HG02970 (cell line): ENCODE measurements around the gene USF1.
"Not testable (repeated sequence)": the region's sequence is repeated elsewhere in the genome, so short reads cannot be mapped to it uniquely, and the experiment has no call there.

ENCODE experiments used
- ATAC-seq: cut with Tn5 transposase; IDR thresholded peaks from one replicate; pipeline ENCODE4 v1.9.1; 2021; ENCODE audit warnings: mild to moderate bottlenecking, moderate library complexity, moderate number of reproducible peaks; ENCODE audit not compliant: unreplicated experiment, low FRiP score

Gene USF1

DNA sequence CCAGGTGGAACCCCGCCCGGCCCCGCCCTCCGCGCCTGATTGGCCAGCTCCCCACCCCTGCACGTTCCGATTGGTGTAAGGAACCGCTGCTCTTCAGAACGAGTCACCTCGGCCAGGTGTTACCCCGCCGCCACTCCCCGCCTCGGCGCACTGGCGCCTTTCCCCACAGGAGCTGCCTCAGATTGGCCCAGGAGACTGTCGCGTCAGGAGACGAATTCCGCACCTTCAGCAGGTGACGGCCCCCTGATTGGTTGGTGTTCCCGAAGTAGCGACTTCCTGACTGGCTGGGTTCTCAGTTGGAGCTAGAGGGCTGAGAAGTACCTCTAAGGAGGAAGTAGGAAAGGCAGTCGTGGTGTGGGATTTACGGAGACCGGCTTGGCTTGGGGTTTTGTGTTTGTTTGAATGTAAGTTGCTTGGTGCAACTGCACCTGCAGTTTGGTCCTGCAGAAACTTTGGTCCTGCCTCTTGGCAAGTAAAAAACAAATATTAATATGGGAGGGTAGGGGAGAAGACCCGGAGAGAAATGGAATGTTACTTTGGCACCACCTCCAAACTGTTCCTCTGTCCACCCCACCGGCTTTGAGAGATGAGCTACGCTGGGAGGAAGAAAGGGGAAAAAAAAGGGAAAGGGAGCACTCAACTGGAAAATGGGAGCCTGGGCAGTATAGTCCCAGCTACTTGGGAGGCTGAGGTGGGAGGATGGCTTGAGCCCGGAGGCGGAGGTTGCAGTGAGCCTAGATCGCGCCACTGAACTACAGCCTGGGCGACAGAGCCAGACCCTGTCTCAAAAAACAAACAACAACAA is 24.4 kb downstream of the USF1 start:
- ATAC-seq = peak; percentile 67

DNA sequence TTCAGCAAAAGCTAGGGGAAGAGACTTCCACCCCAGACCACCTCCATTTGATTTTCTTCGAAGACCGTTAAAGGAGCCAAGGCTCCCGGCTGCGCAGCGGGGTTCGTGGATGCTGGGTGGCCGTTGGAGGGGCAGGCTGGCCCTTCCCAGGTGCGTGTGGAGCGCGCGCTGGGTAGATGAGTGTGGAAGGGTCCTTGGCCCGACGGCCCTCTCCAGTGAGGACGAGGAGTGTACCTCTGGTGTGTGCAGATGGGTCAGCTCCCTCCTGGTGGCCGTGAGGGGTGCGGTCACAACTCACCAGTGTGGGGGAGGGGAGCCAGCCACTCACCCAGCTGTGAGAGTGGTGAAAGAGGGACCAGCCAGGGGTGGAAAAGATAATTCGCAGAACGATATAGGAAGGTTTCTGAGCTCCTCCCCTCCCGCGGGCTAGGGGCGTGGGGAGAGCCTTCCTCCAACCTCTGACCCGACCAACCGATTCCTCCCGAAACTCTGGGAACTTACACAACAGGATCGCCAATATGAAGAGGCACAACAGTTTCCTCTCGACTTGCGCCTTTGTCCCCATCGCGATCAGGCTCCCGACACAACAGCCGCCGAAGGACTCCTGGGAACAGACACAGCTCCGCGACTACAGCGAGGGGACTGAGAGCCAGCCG is 25.1 kb downstream of the USF1 start, which contains the start of gene F11R:
Gene F11R, minus strand, starts transcription at position 644 of the 656 bp plus-strand sequence. Its CDS starts 79 bp downstream, at position 565.
- peak; percentile 35 for ATAC-seq

DNA sequence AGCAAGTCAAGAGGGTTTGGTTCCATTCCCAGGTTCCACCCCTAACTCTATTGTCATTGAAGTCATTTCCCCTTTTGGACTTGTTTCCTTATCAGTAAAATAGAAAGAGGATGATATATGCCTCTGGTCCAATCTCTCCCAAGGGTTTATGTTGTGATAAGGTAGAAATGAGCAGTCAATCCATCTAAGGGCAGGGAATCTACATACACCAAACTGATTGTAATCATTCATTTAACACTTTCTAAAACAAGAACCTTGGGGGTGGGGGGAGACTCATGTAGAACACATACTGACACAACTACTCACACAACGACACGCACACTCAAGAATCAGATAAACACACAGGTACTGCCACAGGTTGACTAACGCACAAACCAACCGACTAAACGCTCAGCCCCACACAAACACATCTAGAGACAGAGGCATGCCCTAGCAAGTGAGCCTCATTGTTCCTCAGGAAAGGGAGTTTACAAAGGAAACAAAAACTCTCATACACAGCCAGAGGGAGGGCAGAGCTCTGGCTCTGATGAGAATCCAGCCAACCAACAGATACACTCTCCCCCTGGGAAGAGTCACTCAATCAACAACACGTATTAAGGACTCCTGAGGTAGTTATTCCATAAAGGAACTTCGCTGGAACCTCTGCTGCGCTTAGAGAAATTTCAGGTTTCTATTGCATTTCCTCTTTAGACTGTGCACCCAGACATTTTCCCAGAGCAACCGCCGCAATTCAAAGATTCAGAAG is 25.9 kb downstream of the USF1 start:
- no peak for ATAC-seq

DNA sequence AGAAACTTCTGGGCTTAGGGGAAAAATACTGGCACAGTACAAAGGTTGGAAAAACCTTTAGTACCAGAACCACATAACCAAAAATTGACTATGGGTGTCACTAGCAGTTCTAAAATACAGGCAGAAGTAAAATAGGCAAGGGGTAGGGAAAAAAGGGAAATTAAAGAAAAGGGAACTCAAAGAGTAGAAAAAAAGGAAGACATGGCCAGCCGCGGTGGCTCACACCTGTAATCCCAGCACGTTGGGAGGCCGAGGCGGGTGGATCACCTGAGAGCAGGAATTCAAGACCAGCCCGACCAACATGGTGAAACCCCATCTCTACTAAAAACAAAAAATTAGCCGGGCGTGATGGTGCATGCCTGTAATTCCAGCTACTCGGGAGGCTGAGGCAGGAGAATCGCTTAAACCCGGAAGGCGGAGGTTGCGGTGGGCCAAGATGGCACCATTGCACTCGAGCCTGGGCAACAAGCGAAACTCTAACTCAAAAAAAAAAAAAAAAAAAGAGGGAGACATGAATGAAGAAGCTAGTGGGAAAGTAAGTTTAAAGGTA is 26.6 kb downstream of the USF1 start:
- not testable (repeated sequence) for ATAC-seq

DNA sequence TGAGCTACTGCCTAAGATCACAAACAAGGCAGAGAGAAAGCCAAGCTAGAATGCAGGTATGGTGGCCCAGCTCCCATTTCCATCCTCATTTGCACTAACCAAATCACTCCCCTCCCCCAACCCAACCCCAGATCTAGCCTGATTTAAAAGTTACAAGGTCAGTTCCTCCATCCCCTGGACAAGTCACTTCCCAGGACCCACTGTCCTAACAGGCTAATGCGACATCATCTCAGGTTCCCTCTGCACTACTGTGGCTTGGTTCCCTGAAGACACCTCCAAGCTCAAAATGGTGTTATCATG is 27.2 kb downstream of the USF1 start:
- no peak for ATAC-seq

DNA sequence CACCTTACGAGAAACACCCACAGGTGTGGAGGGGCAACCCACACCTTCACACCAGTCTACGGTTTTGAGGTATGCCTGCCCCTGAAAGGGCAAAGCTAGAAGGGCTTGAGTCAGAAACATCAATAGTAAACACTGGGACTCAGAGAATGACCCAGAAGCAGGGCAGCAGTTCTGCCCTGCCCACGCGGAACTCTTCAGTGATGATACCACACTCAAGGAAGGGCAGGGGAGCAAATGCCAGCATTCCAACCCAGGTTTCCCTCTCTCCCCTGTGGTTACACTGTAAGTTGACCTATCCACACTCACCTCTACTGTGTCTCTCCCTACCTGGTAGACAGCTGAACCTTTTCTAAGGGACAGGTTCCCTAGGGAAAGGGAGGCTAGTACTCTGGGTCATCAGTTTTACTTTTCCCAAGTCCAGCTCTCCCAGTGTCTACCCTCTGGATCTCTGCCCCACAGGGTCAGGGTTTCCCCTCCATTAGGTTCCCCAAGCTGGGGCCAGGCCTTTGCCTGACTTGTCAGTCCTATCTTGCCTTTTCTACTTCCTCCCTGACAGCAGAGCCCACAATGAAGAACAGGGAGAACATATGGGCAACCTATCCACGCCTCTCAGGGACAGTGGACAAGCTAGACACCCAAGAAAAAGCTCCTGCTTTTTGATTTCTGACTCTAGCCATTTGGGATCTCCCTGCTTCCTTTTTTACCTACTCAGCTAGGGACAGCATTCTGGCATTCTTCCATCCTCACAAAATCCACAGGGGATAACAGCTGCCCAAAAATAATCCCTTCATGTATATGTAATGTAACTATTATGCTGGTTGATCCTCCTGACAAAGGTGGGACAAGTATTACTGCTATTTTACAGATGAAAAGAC is 27.8 kb downstream of the USF1 start:
- ATAC-seq = no peak

DNA sequence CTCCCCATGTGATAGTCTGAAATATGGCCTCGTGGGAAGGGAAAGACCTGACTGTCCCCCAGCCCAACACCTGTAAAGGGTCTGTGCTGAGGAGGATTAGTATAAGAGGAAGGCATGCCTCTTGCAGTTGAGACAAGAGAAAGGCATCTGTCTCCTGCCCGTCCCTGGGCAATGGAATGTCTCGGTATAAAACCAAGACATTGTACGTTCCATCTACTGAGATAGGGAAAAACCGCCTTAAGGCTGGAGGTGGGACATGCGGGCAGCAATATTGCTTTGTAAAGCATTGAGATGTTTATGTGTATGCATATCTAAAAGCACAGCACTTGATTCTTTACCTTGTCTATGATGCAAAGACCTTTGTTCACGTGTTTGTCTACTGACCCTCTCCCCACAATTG is 28.6 kb downstream of the USF1 start:
- ATAC-seq = not testable (repeated sequence)

DNA sequence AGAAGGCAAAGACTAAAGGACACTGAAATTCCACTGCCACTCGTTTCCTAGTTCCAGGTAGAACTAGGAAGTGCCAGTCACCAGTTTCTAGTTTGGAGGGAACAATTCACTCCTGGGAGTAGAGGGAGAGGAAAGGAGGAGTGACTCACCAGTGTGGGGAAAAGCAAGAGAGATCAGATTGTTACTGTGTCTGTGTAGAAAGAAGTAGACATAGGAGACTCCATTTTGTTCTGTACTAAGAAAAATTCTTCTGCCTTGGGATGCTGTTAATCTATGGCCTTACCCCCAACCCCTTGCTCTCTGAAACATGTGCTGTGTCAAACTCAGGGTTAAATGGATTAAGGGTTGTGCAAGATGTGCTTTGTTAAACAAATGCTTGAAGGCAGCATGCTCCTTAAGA is 29.1 kb downstream of the USF1 start:
- ATAC-seq = not testable (repeated sequence)

DNA sequence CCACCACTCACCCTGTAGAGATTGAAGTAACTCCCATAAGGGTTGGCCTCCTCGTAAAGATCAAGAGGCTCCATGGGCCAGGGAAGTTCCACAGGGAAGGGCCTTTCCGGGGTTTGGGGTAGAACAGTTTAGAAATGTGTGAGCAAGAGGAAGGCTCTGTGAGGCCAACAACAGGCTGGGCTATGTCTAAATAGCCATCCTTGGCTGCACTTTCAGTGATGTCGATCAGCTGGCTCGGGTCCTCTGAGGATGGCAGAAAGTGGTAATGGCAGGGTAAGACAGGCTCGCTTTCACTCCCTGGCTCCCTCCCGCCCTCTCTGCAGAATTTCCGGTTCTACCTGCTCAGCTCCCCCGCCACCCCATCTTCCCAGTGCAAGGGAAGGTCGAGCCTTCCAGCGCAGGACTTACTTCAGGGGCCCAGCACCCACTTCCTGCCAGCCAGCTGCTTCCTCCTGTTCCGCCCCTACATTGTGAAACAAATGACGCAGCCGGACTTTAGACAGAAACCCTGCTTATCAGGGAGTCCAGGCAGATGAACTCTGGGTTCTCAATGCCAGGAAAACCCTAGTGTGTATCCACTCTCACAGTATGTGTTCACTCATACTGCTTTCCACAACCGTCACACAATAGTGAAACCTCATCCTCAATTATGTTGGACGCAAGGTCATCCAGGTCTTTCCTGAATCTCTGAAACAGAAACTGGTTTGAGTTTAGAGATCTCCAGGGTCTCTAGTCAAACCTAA is 32.1 kb downstream of the USF1 start:
- peak; percentile 56 for ATAC-seq

DNA sequence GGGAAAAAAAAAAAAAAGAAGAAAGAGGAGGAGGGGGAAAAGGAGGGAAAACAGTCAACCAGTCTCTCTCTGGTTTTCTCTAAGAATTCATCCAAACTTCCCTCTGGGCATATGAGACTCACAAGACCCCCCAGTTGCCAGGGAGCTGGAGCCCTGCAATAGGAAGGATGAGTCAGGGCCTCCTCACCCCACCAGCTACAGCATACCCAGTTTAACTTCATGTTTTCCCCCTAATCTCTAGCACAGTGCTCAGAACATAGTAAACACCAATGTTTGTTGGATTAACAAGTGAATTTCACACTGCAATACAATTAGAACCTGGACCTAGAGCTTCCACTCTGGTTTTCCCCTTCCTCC is 32.7 kb downstream of the USF1 start:
- no peak for ATAC-seq

DNA sequence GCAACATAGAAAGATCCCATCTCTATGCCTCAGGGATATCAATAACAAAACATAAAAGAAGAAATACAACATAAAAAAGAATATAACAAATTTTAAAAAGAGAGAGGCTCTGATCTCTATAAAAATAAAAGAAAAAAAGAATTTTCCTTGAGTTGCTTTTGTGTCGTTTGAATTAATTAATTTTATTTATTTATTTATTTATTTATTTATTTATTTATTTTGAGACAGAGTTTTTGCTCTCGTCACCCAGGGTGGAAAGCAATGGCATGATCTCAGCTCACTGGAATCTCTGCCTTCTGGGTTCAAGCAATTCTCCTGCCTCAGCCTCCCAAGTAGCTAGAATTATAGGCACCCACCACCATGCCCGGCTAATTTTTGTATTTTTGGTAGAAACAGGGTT is 33.4 kb downstream of the USF1 start:
- no peak for ATAC-seq

DNA sequence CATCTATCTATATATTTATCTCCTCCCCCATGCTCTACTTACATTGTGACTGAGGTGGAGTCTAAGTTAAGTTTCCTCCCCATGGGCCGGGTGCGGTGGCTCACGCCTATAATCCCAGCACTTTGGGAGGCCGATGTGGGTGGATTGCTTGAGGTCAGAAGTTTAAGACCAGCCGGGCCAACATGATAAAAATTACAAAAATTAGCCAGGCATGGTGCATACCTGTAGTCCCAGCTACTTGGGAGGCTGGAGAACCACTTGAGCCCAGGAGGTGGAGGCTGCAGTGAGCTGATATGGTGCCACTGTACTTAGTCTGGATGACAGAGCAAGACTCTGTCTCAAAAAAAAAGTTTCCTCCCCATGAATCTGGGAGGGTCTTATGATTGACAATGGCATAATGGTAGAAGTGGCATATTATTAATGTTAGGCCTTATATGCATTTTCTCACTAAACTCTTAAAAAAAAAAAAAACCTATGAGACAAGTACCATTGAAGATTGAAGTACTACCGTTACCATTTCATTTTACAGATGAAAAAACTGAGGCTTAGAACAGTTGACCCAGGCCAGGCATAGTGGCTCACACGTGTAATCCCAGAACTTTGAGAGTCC is 36.1 kb downstream of the USF1 start:
- ATAC-seq = no peak

DNA sequence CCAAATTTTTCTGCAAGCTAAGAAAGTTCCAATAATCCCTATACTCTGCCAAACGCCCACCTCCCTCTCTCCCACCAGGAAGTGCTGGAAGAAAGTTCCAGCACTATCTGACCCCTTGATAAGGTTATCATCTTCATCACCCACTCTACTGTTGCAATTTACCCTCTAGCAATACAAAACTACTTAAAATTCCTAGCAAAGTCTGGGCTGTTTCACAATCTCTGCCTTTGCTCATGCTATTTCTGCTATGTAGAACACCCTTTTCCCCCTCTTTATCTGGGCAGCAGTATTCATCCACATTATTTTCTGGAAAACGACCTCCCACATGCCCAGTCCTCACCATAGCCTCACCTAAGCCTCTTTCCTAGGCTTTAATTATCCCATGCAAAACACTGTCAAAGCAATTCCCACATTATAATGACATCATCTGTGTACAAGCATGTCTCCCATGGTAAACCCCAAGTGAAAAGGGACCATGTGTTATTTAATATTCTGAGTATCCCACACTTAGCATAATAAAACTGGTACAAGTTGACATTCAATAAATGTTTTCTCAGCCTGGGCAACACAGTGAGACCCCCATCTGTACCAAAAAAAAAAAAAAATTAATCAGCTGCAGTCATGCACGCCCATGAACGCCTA is 36.8 kb downstream of the USF1 start:
- no peak for ATAC-seq

DNA sequence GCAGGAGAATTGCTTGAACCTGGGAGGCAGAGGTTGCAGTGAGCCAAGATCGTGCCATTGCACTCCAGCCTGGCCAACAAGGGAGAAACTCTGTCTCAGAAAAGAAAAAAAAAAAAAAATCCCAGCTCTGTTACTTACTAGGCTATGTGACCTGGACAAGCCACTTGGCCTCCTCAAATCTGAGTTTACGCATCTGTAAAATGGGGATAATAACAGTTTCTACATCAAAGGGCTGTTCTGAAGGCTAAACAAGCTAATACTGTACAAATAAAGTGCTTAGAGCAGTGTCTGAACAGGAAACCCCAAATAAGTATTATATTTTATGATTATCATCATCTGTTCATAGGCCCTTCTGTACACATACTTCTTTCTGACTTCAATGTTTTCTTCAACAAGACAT is 38.4 kb downstream of the USF1 start:
- no peak for ATAC-seq

DNA sequence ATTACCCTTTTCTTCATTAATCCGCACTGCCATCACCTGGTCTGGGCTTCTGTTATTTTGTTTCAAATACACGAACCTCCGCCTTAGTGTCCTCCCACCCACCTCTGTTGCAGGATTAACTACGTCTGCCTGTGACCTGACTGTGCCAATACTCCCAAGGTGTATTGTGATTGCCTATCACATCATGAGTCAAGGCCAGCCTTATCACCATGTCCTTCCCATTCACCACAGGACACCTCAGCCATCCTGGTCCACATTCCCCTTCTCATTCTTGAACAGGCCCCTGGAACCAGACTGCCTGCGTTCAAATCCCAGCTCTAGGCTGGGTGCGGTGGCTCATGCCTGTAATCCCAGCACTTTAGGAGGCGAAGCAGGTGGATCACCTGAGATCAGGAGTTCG is 39.2 kb downstream of the USF1 start:
- ATAC-seq = no peak

DNA sequence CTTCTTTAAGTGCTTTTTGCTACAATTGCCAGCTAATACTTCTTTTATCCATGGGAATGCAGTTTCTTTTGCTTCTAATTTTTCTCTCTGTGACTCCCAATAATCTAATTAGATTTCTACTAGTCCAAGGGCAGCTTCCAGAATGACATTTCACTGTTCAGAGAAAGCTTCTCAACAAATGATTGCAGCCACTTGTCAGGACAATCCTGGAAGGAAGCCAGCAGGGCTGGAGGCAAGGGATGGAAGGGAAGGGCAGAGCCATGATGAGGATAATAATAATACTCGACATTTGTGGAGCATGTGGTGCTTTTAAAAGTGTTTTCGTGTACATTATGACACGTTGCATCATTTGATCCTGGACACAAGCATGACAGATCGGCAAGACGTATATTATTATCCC is 44.3 kb downstream of the USF1 start:
- ATAC-seq = no peak

DNA sequence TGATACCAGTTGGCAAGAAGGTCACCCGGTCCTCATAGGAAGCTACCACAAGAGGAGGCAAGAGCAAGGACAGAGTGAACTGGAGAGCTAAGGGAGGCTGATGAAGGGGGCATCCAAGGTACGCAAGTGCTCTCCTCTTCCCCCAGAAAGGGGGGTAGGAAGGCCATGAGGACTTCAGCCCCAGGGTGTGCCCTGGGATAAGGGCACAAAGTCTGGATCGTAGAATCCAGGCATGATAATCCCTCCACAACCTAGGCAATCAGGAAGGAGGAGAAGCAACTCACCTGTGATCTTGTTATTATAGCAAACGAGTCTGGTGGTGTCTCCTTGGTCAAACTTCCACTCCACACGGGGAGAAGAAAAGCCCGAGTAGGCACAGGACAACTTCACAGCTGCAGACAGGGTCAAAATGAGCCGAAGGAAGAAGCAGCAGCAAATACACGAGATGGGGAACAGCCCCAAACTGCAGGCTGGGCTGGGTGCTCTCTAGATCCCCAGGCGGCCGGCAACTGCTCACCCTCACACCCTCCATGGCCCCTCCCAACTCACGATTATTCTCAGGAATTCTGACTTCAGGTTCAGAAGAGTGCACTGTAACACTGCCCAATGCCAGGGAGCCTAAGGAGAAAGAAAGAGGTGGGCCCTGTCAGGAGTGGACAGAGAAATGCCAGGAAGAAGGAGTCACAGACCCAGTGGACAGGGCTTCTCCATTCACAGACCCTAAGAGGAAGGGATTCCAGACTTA is 44.9 kb downstream of the USF1 start:
- ATAC-seq = no peak

DNA sequence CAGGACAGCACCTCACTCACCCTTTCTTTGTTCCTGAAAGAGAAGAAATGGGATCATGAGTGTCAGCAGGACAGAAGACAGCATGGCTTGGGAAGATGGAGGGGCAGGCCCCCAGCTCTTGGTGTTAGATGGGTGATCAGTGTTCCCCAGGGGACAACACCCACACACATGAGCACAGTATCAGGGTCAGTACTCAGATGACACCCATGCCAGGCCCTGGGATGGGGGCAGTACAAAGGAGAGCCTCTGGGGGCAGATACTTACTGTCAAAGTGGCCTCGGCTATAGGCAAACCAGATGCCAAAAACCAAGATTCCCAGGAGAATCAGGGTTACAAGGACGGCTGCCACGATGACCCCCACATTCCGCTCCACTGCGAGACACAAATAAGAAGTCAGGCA is 46.4 kb downstream of the USF1 start:
- ATAC-seq = no peak
